Measurements from ENCODE around the gene CCDC126.

GRCh38 chr7:23607866-23608265, 10.7 kb downstream of the CCDC126 start:
- no peak for TF ChIP-seq POLR2AphosphoS5 (IDR thresholded peaks at IDR 0.05; ENCODE audit: low read length)
- no peak for TF ChIP-seq CTCF (IDR thresholded peaks at IDR 0.05 in 2 of 3, conservative IDR thresholded peaks at IDR 0.05 in 1 of 3; ENCODE audit: control insufficient read depth in 2 of 3, extremely low read depth in 1 of 3, insufficient read depth in 1 of 3, low read depth in 3 of 3, low read length in 3 of 3)
- no peak for TF ChIP-seq GABPA (IDR thresholded peaks at IDR 0.05; ENCODE audit: low read depth)
- TF ChIP-seq, protein P1, sequence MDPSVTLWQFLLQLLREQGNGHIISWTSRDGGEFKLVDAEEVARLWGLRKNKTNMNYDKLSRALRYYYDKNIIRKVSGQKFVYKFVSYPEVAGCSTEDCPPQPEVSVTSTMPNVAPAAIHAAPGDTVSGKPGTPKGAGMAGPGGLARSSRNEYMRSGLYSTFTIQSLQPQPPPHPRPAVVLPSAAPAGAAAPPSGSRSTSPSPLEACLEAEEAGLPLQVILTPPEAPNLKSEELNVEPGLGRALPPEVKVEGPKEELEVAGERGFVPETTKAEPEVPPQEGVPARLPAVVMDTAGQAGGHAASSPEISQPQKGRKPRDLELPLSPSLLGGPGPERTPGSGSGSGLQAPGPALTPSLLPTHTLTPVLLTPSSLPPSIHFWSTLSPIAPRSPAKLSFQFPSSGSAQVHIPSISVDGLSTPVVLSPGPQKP (IDR thresholded peaks at IDR 0.05; ENCODE audit: low read depth, low read length) = no peak
- TF ChIP-seq FOS (IDR thresholded peaks at IDR 0.05; ENCODE audit: borderline replicate concordance, extremely low read depth, insufficient read length) = no peak
- TF ChIP-seq USF2 (IDR thresholded peaks at IDR 0.05; ENCODE audit: borderline replicate concordance, low read depth, low read length) = no peak
- TF ChIP-seq ZNF687 (IDR thresholded peaks at IDR 0.05) = no peak
- TF ChIP-seq BRCA1 (IDR thresholded peaks at IDR 0.05; ENCODE audit: low read depth, low read length) = no peak
- TF ChIP-seq EGR1 (IDR thresholded peaks at IDR 0.05; ENCODE audit: borderline replicate concordance in 1 of 2, low read depth in 2 of 2, low read length in 2 of 2) = no peak
- TF ChIP-seq POLR2A (IDR thresholded peaks at IDR 0.05; ENCODE audit: low read depth, low read length) = no peak
- no peak for TF ChIP-seq ZNF24 (IDR thresholded peaks at IDR 0.05)
- TF ChIP-seq EZH2 (IDR thresholded peaks at IDR 0.05; ENCODE audit: borderline replicate concordance, control insufficient read depth, low read depth, low read length) = no peak
